Hepatocyte (in vitro differentiated cells): ENCODE measurements around the gene ASTN2. TPM values are rescaled to one million over a fixed set of nuclear protein-coding genes. Genes with fewer than 3 reads are reported as not detected.

Source experiments
- DNase-seq: peaks from one replicate; pipeline ENCODE4 v3.0.0-alpha.2; 2016; ENCODE audit warnings: low spot score
- H2AFZ ChIP-seq: fragments of 200-600 bp; sonication (generic); 2 replicates; pipeline ENCODE4 v1.6.0; 2016; ENCODE audit warnings: antibody characterized with exemption, mild to moderate bottlenecking
- H3K27ac ChIP-seq: fragments of 200-600 bp; sonication (generic); 2 replicates; pipeline ENCODE4 v1.5.1; 2016; ENCODE audit warnings: mild to moderate bottlenecking
- H3K27me3 ChIP-seq: fragments of 200-600 bp; sonication (generic); 2 replicates; pipeline ENCODE4 v1.6.1; 2016
- H3K36me3 ChIP-seq: fragments of 200-600 bp; sonication (generic); replicated peaks from 2 replicates; pipeline ENCODE4 v1.5.1; 2016; ENCODE audit warnings: low read depth; ENCODE audit not compliant: insufficient read depth
- H3K4me1 ChIP-seq: fragments of 200-600 bp; sonication (generic); 2 replicates; pipeline ENCODE4 v1.5.1; 2016; ENCODE audit warnings: mild to moderate bottlenecking, moderate library complexity; ENCODE audit not compliant: insufficient read depth
- H3K4me2 ChIP-seq: fragments of 200-600 bp; sonication (generic); 2 replicates; pipeline ENCODE4 v1.6.0; 2016
- H3K4me3 ChIP-seq: fragments of 200-600 bp; sonication (generic); 2 replicates; pipeline ENCODE4 v1.5.1; 2016; ENCODE audit warnings: mild to moderate bottlenecking
- H3K79me2 ChIP-seq: fragments of 200-600 bp; sonication (generic); 2 replicates; pipeline ENCODE4 v1.6.0; 2017; ENCODE audit warnings: mild to moderate bottlenecking
- H3K9me2 ChIP-seq: fragments of 200-600 bp; sonication (generic); replicated peaks from 2 replicates; pipeline ENCODE4 v1.6.0; 2017; ENCODE audit warnings: mild to moderate bottlenecking; ENCODE audit not compliant: insufficient read depth
- H3K9me3 ChIP-seq: fragments of 200-600 bp; sonication (generic); 2 replicates; pipeline ENCODE4 v1.5.1; 2016; ENCODE audit warnings: low read depth, mild to moderate bottlenecking
- H4K20me1 ChIP-seq: fragments of 200-600 bp; sonication (generic); 2 replicates; pipeline ENCODE4 v1.6.0; 2016; ENCODE audit warnings: mild to moderate bottlenecking; ENCODE audit not compliant: insufficient read depth, poor library complexity, severe bottlenecking
- CTCF ChIP-seq: fragments of 200-600 bp; sonication (generic); IDR thresholded peaks from 2 replicates; pipeline ENCODE4 v1.5.1; 2016; ENCODE audit warnings: antibody characterized with exemption, mild to moderate bottlenecking; ENCODE audit not compliant: poor library complexity
- EZH2 ChIP-seq: fragments of 200-600 bp; sonication (generic); IDR thresholded peaks from 2 replicates; pipeline ENCODE4 v1.6.1; 2016; ENCODE audit warnings: antibody characterized with exemption, mild to moderate bottlenecking, borderline replicate concordance
- EZH2phosphoT487 ChIP-seq: fragments of 200-600 bp; sonication (generic); IDR thresholded peaks from one replicate; pipeline ENCODE4 v1.6.1; 2018; ENCODE audit warnings: antibody characterized with exemption, mild to moderate bottlenecking, low read depth, moderate library complexity; ENCODE audit not compliant: unreplicated experiment, severe bottlenecking
- whole genome bisulfite sequencing: methylation state at CpG from one replicate; pipeline ENCODE4 v1.1.6; 2016; ENCODE audit warnings: low lambda C conversion rate; ENCODE audit errors: missing lambda C conversion rate; 5-methylcytosine and 5-hydroxymethylcytosine counted together
- polyA plus RNA-seq: library from polyadenylated mRNA; unstranded; fragments of >200 nt; fragmentation: Nextera tagmentation; extraction: Ambion mirVana; gene quantifications from 2 replicates; pipeline ENCODE4 v1.2.1, GENCODE V29; 2016
- total RNA-seq: library from RNA; depleted of rRNA; stranded (reverse); fragments of >200 nt; gene quantifications from 2 replicates; pipeline ENCODE4 v1.2.3, GENCODE V29; 2014

Gene ASTN2
- total and polyA plus RNA-seq, 2 experiments from 2014 or later, result 6.4 to 8.4 TPM

DNA sequence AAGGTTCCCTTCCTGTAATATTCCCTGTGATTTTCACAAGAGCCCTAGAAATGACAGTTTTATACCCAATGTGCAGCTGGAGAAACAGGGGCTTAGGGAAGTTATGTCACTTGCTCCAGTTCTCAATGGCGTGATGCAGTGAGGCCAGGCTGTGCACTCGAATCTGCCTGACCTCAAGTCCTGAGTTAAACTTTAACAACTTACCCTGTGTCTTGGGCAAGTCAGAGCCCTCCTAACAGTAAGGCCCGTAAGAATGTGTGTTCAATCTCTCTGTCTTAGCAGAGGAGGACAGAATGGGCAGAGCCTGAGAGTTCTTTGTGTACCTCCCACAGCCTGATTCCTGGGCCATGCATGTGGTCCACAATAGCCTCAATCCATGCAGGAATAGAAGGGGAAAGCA is 546.7 kb downstream of the ASTN2 start:
- no peaks in the 10 kb centered on the region for H3K36me3 ChIP-seq
- H3K4me1 ChIP-seq, result peaks cover 9% of the 10 kb centered on the region
- H3K27me3 ChIP-seq, result no peaks in the 10 kb centered on the region
- peak overlapping the region; percentile 77 for H3K27ac ChIP-seq
- peak; percentile 40 for DNase-seq
- H2AFZ ChIP-seq, result no peak overlapping the region
- WGBS, result 37% methylated on average over 3 of the region's 3 CpGs
- no peak overlapping the region for H3K4me2 ChIP-seq
- no peaks in the 10 kb centered on the region for H3K79me2 ChIP-seq
- no peaks in the 10 kb centered on the region for H3K9me2 ChIP-seq
- H3K9me3 ChIP-seq, result no peaks in the 10 kb centered on the region
- no peaks in the 10 kb centered on the region for H4K20me1 ChIP-seq
- H3K4me3 ChIP-seq, result no peak overlapping the region
- TF ChIP-seq EZH2 (no peak), EZH2phosphoT487 (no peak), CTCF (no peak)

DNA sequence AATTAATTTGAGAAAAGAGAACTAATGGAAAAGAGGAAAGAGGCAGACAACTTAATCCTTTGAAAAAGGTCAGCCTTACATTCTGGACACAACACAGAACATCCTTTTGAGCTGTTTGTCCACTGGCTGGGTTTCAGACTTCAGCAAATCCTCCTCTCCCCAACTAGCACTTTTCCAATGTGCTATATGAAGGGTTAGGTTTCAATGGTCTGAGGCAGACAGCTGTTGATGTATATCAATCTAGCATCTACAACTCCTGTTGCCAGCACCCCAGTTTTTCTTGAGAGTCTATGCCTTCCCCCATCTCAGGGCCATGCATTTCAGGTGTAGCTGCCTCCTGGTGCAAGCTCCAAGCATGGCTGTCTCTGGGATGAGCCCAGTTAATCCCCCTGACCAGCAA is 553.5 kb downstream of the ASTN2 start:
- Histone ChIP-seq H3K4me1 (no peaks in the 10 kb centered on the region), H3K9me2 (no peaks in the 10 kb centered on the region), H3K27ac (no peak overlapping the region), H3K4me2 (no peak overlapping the region), H3K9me3 (no peaks in the 10 kb centered on the region), H2AFZ (no peak overlapping the region), H3K27me3 (no peaks in the 10 kb centered on the region), H4K20me1 (no peaks in the 10 kb centered on the region), H3K36me3 (no peaks in the 10 kb centered on the region), H3K79me2 (no peaks in the 10 kb centered on the region), H3K4me3 (no peak overlapping the region)
- DNase-seq, result no peak
- no peak for TF ChIP-seq CTCF
- TF ChIP-seq EZH2phosphoT487, result no peak
- TF ChIP-seq EZH2, result no peak

DNA sequence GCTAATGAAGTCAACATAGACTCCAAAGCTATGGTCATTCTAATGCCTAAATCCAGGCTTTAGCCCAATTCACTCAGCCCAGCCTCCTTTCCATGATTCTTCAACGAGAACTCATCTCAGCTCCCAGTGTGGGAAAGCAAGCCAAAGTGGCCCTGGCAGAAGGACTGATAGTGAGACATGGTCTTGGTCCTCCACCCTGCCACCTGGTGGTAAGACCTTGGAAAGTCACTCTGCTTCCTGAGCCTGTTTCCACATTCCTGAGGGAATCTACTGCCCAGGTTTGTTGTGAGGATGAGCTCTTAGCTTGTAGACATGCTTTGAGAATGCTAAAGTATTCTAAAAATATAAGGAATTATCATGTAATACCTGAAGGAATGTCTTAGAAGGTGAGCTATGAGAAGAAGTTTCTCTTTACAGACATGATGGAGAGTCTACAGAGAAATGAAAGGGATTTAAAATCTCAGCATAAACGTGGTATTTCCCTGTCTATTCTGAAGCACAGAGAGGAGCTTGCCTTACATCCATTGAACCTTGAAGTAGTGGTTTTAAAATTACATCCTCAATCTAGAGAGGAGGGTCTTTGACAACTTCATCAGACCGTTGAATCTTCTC is 554.2 kb downstream of the ASTN2 start:
- Histone ChIP-seq H3K36me3 (no peaks in the 10 kb centered on the region), H4K20me1 (no peaks in the 10 kb centered on the region), H3K4me3 (no peak overlapping the region), H3K9me3 (no peaks in the 10 kb centered on the region), H2AFZ (no peak overlapping the region), H3K4me1 (no peaks in the 10 kb centered on the region), H3K79me2 (no peaks in the 10 kb centered on the region), H3K27me3 (no peaks in the 10 kb centered on the region), H3K27ac (no peak overlapping the region), H3K4me2 (no peak overlapping the region), H3K9me2 (no peaks in the 10 kb centered on the region)
- TF ChIP-seq EZH2phosphoT487, result no peak
- peak; percentile 69 for TF ChIP-seq CTCF
- TF ChIP-seq EZH2, result no peak
- peak; percentile 84 for DNase-seq
- WGBS, result 69% methylated on average over 3 of the region's 3 CpGs
